ENCODE data around the gene HEATR5A.

DNA sequence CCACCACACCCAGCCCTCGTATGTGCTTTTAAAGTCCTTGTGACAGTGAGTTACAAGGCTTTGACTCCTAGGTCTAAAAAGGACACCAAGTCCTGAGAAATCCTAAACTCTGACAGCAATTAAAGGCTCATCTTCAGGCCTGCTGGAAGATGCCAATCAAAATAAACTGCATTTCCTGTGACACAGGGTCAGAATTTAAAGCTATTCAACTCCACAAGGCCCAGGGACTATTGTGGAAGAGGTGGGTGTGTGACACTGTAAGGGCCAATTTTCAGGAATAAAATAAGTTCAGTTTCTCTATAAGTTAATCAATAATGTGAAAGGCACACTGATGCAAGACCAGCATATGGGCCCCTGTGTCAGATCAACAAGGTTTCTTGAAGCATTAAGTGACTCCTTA lies 143.3 kb downstream of the HEATR5A start:
- TF ChIP-seq, protein P1, sequence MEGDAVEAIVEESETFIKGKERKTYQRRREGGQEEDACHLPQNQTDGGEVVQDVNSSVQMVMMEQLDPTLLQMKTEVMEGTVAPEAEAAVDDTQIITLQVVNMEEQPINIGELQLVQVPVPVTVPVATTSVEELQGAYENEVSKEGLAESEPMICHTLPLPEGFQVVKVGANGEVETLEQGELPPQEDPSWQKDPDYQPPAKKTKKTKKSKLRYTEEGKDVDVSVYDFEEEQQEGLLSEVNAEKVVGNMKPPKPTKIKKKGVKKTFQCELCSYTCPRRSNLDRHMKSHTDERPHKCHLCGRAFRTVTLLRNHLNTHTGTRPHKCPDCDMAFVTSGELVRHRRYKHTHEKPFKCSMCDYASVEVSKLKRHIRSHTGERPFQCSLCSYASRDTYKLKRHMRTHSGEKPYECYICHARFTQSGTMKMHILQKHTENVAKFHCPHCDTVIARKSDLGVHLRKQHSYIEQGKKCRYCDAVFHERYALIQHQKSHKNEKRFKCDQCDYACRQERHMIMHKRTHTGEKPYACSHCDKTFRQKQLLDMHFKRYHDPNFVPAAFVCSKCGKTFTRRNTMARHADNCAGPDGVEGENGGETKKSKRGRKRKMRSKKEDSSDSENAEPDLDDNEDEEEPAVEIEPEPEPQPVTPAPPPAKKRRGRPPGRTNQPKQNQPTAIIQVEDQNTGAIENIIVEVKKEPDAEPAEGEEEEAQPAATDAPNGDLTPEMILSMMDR (IDR thresholded peaks at IDR 0.05; ENCODE audit: borderline replicate concordance, extremely low read depth, low read length, poor library complexity, severe bottlenecking) = no peak
- TF ChIP-seq EZH2 (IDR thresholded peaks at IDR 0.05; ENCODE audit: borderline replicate concordance, low read depth, low read length, severe bottlenecking) = no peak
